Activated CD4-positive, alpha-beta T cell treated with anti-CD3 and anti-CD28 coated beads for 4 hours (primary cell): ENCODE measurements around the gene ATG7.

ENCODE experiments used
- DNase-seq, 2 donors: peaks; one replicate each; pipeline ENCODE4 v3.0.0-alpha.2; 2020

ATG7 gene

DNA sequence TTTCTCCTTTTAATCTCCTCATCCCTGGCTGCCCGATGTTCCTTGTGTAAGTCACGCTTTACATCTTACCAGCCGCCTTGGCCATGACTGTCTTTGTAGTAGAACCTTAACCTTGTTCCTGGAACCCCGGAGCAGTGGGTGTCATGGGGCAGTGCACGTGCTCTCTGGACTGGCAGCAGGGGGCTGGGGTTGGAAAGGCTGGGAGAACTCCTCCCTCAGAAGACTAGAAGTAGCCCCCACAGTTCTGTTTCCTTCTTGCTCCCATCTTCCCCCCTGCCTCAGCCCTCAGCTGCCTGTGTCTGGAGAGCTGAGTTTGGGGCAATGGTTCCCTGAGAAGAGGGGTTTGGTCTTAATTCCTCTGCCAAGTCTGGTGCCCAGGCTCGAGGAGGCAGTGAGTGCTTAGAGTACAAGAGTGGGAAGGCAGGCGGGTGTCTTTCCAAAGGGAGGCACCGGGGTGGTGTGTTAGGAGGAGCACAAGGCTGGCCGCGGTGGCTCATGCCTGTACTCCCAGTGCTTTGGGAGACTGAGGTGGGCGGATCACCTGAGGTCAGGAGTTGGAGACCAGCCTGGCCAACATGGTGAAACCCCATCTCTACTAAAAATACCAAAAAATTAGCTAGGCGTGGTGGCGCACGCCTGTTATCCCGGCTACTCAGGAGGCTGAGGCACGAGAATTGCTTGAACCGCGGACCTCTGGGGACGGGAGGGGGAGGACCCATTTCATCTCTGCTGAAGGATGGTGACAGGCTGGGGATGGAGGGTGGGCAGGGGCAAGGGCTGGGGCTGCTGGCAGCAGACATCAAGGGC, 271.1 kb downstream of the ATG7 start:
- DNase-seq = no peak

DNA sequence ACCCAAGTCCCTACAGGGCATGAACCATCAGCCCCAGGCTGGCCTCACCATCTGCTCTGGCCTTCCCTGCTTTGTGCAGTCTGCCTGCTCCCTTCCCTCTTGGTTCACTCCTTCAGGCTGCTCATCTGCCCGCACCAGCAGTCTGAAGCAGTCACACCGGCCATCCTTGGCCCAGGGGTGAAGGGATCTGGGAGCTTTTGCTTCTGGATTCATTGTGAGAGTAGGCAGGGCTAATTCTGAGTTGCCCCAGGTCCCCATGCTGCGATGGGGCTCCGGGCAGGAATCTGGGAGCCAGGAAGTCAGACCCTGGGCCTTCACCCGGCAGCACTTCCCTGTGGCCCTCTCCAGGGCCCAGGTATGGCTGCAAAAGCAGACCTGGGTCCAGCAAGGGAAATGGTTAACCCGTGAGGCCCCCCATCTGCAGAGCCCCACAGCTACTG, 271.8 kb downstream of the ATG7 start:
- no peak for DNase-seq

DNA sequence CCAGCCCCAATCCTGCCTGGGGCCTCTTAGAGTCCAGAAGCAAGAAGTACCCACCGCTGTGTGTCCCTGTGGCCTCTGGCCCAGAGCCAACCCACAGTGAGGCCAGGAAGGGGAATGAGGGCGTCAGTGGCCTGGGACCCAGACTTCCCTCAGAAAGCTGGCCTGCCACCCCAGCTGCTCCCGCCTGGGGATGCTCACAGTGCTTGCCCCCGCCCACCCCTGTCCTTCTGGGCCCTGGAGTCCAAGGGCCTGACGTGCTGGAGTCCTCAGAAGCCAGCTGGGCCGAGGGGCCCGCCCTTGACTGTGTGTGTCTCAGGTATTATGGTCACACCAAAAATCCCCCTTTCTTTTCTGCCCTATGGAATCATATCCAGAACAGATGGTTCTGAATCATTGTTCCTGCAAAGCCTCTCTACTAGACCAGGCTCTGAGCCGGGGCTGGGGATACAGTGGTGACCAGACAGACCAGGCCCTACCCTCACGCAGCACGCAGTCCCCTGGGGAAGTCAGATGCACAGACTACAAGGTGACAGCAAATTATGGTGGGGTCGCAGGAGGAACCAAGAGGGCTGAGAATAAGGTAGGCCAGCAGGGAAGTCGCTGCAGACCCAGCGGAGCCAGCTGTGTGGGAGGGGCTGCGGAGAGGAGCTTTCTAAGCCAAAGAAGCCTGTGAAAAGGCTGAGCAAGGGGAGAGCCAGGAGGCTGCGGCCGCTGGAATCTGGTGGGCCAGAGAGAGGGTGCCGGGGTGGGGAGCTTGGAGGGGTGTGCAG, 272.4 kb downstream of the ATG7 start:
- DNase-seq = no peak

DNA sequence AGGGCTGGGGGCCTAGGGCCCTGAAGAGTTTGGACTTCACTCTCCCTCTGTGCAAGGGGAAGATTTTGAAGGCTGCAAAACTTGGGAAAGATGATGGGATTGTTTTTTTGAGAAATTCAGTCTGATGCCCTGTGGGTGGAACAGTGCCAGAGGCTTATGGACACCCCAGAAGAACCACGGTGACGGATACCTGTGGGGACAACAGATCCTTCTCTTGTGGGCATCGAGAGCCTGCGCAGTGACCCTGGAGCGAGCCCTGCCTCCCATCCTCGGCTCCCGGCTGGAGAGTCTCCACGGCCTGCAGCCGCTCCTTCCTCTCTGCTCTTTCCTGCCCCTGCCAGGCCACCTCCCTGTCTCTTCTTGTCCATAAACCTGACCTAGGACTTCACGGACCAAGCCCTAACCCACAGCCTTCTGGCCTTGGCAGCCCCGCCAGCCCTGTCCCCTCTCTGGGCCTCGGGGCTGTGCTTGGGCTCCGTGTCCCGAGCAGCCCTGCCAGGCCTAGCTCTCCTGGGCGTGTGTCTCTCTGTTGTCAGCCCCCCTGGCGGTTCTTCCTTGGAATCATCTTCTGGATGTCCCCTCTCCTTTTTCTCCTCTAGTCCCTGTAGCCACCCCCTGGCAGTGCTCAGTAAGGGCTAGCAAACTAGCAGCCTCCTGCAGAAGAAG, 273.1 kb downstream of the ATG7 start:
- DNase-seq = no peak

DNA sequence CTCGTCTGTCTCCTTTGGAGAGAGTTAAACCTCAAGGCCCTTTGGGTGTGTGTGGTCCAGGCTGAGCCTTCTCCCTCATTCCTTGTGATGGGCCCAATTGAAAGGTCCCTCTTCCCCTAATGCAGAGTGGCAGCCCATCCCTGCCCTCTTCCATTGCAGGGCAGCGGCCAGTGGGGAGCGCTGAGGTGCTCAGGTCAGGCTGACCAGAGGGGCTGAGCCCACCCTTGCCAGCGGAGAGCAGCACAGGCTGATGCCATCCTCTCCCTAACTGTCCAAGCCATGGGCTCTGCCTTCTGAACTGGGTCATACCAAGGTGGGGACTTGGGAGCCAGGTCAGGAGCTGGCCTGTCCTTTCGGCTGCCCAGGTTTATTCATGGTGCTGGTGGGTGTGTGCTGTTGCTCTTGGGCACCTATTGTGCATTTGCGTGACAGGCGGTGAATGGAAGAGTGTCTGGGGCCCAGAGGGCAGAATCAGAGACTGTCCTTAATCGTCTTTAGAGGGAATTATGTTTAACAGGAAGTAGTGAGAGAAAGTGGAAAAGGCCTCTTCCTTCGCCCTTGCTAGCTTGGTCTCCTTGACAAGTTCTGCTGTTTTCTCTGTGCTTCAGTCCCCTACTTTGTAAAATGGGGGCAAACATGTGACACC, 274.6 kb downstream of the ATG7 start:
- no peak for DNase-seq

DNA sequence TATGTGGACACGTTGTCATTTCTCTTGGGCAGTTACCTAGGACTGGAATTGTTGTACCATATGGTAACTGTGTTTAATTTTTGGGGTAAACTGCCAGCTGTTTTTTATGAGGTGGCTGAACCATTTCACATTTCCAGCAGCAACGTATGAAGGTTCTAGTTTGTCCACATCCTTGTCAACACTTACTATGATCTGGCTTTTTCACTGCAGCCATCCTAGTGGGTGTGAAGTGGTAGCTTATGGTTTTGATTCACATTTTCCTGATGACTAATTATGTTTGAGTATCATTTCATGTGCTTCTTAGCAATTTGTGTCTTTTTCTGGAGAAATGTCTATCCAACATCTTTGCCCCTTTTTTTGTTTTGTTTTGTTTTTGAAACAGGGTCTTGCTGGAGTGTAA, 275.3 kb downstream of the ATG7 start:
- no peak for DNase-seq

DNA sequence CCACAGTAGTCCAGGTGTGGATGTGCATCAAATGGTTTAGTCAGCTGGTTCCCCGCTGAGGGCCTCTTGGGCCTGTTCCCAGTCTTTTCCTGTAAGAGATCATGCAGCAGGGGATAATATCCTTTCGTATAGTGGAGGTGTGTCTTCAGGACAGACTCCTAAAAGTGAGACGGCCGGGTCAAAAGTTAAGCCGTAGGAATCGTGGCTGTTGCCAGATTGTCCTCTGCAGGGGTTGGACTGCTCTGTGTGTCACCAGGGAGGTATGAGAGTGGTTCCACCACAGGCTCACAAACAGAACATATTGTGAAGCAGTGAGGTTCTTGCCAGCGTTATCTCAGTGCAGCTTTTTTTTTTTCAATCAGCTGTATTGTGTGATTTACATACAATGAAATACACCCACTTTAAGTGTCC, 276.5 kb downstream of the ATG7 start:
- no peak for DNase-seq

DNA sequence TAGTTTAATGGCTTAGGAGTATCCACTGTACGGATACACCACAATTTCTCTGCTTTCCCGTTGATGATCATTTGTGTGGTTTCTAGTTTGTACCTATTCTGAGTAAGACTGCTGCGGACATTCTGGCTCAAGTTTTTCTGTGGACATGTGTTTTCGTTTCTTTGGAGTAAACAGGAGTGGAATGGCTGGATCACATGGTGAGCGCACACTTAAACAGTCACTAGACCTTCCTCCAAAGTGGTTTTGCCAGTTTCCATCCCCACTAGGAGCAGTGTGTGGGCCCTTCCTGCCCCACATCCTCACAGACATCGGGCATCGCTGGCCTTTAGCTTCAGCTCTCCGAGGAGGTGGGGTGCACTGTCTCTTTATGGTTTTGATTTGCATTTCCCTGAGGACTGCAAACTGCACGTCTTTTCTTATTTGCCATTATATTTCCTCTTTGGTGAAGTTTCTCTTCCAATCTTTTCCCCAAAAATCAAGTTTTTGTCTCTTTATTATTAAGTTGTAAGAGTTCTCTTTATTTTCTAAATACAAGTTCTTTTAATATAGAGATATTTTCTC, 277.5 kb downstream of the ATG7 start:
- no peak for DNase-seq

DNA sequence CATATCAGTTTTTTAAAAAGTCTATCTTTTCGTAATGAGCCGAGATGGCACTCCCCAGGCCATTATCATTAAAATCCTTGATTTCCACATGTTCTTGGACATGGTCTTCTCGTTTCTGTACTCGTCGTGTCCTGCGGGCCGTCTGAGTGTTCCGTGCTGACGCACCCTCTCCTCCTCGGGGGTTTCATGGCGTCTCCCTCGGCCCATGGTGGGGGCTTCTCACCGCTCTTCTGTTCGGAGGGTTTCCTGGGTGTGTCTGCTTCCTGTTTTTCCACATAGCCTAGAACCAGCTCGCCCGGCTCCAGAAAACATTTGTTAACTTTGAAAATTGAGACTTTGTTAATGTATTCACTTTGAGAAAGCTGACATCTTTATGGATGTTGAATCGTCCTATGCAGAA, 278.8 kb downstream of the ATG7 start:
- no peak for DNase-seq

DNA sequence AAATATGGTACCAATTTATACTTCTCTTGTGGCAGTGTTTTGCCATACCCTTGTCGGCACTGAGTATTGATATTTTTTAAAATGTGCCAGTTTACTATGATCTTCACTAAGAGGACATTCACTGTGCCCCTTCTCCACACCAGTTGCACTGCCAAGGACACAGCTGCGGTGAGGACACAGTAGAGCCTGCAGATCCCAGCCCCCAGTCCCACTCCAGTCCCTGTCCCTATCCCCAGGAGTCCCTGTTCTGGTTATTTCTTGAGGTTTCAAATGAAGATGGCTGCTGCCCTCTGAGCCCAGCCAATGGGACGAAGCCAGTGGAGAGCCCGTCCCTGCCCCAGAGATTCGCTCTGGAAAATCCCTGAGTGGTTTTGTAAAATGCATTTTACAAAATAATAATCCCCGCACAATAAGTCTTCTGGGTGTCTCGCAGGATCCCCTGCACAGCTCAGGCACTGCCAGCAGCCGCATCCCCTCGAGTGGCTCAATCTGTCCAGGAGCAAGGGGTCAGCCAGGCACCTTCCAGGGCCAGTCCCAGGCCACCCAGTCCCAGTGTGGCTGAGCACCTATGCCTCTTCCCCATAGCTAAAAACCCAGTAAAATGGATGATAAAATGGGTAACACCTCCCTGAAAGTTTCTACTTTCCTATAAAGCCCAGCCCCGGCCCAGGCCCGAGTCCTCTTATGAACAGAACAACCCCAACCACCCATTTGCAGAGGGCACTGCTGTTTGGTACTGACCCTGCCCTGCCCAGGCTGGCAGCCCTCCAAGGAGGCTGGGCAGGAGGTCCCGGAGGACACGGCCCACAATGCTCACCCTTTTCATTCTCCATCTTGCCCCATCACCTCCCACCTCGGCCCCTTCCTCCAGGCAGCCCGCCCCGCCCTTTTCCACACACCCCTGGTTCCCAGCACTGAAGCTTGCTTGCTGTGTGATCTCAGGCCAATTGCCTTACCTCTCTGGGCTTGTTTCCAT, 280.4 kb downstream of the ATG7 start:
- no peak for DNase-seq

DNA sequence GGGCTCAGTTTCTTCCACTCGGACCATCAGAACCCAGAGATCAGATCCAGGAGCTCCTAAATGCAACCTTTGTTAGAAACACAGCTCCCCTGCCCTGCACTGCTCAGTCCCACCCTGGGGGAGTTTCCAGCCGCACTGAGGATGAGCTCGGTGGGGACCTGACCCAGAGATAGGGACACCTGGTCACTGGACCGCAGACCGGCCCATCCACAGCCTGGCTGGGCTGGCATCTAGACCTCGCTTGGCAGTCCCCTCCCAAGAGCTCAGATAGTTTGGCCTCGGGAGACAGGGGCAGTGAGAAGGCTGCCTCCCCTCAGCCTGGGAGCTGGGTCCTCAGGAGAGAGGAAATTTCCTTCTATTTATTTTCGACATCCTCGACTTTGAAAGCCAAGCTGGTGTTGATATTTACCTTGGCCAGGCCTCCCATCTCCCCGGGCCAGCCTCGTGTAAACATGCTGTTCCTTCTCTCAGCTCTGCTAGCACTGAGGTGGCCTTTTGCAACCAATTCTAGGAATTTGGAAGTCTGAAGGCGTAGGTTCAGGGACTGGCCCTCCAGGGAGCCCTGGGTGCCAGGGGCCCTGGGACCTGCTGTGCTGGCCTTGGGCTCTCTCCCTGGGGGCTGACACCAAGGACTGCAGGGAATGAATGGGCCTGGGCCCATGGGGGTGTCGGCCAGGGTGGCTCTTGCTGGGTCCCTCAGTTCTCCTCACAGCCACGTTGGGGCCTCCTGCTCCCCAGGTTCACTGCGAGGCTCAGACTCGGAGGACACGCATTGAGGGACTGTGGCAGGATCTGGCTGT, 281.4 kb downstream of the ATG7 start:
- no peak for DNase-seq

DNA sequence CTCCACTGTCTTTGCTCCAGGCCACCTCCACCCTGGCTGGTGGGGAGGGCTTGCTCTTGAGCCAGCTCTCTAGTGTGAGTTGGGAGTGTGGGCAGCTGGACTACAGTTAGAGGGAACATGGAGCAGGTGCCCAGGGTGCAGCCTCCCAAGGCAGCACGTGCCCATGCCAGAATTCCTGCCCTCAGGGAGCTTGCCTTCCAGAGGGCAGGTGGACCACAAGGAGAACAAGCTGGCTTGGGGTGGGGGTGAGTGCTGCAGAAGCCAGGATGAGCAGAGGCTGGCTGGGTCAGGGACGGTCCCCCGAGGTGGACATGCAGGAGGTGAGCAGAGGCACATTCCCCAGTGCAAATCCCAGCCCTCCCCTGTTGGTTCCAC, 282.0 kb downstream of the ATG7 start:
- DNase-seq = no peak

DNA sequence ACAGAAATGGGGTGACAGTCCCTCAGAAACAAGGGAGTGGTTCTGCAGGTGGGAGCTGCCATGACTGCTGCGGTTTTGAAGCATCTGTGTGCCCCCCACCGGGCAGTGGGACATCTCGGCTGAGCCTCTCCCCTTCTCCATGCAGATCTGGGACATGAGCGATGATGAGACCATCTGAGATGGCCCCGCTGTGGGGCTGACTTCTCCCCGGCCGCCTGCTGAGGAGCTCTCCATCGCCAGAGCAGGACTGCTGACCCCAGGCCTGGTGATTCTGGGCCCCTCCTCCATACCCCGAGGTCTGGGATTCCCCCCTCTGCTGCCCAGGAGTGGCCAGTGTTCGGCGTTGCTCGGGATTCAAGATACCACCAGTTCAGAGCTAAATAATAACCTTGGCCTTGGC, 282.5 kb downstream of the ATG7 start:
- no peak for DNase-seq

DNA sequence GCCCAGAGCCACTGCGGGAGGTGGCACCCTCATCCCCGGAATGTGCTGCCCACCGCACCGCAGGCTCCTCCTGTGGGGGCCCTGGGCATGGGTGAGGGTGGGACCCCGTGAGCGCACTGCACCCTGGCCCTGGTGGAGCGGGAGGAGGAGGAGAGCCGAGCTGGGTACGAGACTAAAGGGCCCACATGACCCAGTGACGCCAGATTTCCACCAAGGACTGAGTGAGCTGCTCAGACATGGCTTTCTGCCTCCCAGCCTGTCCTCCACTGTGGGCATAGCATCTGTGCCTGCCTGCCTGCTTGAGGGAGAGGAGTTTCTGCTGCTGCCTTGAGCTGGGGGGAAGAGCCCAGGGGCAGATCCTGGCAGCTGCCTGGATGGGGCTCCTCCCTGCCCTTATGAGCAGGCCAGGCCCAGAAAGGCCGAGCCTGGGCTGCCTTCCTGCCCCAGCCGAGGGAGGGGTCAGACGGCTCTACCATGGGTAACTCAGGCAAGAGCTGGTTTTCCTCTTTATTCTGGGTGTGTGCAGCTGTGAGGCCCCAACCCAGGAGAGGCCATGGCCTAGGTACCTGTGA, 283.1 kb downstream of the ATG7 start:
- DNase-seq = no peak

DNA sequence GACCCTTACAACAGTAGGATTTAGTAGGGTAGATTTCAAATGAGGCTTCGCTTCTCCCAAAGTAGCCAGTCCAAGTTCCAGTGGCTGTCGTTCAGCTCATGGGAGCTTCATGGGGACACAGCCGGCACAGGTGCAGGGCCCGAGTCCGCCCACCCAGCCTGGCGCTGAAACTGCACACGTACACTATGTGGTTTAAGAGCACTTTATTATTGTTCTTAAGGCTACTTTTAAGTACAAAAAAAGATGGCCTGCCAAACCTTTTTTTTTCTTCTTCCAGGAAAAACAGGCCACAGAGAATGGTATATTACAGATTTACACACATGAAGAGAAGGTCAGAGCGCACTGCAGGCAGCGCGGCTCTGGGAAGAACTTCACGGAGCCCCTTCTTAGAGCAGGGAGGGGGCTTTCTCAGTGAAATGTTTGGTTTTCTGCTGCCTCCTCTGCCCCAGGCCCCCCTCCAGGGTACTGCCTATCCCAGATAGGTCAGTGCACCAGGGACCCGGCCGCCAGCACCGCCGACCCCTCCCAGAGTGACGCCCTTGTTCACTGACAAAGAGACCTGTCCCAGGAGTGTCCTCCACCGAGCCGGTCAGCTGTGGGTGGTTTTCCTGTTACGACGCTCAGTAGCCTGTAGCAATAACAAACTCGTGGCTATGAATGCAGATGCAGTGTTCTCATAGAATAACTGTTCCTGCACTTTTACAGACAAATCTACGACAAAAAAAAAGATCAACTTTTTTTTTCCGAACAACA, 283.9 kb downstream of the ATG7 start:
- no peak for DNase-seq

DNA sequence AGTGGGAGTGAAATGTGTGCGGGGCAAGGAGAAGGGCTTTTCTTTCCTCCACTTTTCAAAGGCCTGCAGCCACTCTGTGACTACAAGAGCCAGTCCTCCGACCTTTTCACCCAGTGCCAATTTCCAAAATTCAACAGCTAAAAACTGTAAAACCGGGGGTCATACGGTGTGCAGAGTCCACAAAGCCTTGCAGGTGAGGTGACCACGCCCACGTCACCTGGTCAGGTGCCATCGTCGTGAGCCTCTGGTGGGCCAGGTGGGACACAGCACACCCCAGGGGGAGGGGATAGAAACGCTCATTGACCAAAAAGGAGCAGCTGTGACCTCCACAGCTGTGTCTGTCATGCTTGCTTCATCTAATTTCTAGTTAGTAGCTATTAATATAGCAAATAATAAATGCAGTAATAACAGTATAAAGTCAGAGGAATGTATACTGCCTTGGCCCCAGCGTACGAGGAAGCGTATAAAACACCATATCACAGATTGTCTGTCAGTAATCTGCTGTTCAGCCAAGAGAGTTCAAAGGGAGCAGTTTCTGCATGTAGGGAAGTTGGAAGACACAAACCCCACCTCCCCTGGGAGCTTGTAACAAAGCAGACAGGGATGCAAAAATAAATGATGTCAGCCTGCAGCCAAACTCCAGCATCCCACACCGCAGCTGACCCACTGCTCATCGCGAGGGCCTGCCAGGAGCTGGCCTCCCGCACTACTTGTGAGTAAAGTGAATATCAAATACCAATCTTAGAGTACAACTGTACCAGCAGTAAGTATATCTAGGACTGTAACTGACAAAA, 284.9 kb downstream of the ATG7 start:
- DNase-seq = no peak

DNA sequence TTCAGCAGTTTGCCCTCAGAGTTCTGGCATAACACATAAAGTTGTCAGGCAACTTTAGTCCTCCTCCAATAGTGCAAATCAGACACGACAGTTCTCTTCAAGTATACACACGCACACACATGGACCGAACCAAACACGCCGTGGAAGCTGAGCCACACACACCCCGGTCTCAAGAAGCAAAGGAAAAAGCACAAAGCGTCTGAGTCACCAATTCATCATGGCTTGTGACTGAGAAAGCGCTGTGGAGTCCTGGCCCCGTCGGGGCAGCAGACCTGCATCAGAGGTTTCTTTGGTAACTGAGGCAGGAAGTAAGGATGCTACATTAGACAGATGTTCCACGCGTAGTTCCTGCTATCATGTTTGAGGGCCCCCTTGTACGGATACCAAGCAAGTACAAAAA, 285.8 kb downstream of the ATG7 start:
- no peak for DNase-seq

DNA sequence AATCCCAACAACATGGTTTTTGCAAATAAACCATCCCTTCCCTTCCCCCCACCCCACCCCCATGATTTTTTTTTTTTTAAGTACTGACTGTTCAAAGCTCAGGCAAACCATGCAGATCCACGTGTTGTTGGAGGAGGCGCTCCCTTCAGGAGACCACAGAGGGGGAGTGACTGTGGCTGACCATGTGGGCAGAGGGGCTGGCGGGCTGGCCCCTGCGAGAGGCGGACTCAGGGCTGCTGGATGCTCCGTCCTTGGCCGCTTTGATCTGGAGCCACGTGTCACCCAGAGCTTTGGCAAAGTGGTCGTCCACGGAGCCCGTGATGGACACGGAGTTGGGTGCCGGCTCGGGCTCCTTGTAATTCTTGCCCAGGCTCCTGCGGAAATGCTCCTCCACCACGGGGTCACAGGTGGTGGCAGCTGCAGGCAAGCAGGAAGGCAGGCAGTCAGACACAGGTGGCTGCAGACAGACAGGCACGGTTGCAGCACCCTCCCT, 286.3 kb downstream of the ATG7 start:
- no peak for DNase-seq
